SU-DHL-6 (cell line): ENCODE results near the gene EFNA5.

ENCODE experiments used
- H2AFZ ChIP-seq: fragments of 200-600 bp; sonication (generic); 2 replicates; pipeline ENCODE4 v1.6.1; 2014; ENCODE audit warnings: low read depth, mild to moderate bottlenecking, moderate library complexity, mixed read lengths, antibody characterized with exemption, low read length; ENCODE audit not compliant: severe bottlenecking
- H3F3A ChIP-seq: fragments of 200-600 bp; shearing (Covaris generic); 2 replicates; pipeline ENCODE4 v1.6.0; 2016; ENCODE audit warnings: antibody characterized with exemption, mild to moderate bottlenecking; ENCODE audit not compliant: insufficient read depth
- H3K27ac ChIP-seq: fragments of 200-600 bp; sonication (generic); 2 replicates; pipeline ENCODE4 v1.5.1; 2016; ENCODE audit warnings: low read depth, mild to moderate bottlenecking, low read length, moderate library complexity, mixed read lengths
- H3K27me3 ChIP-seq: fragments of 200-600 bp; sonication (generic), shearing (Covaris generic); 2 replicates; pipeline ENCODE4 v1.6.0; 2014; ENCODE audit warnings: mild to moderate bottlenecking, low read length
- H3K36me3 ChIP-seq: fragments of 200-600 bp; sonication (generic); 2 replicates; pipeline ENCODE4 v1.6.1; 2014; ENCODE audit warnings: mild to moderate bottlenecking, low read length, mixed read lengths
- H3K4me2 ChIP-seq: fragments of 300-600, 200-600 bp; shearing (Covaris generic), sonication (generic); 2 replicates; pipeline ENCODE4 v1.6.0; 2014; ENCODE audit warnings: low read length, low read depth, mild to moderate bottlenecking; ENCODE audit not compliant: poor library complexity, severe bottlenecking
- H3K4me3 ChIP-seq: fragments of 200-600 bp; sonication (generic); 2 replicates; pipeline ENCODE4 v1.5.1; 2014; ENCODE audit warnings: antibody characterized with exemption, low read length, mild to moderate bottlenecking, mixed read lengths; ENCODE audit not compliant: insufficient read depth, poor library complexity, severe bottlenecking
- H3K79me2 ChIP-seq: fragments of 200-600 bp; sonication (generic); 2 replicates; pipeline ENCODE4 v1.6.1; 2014; ENCODE audit warnings: mild to moderate bottlenecking, low read length, moderate library complexity; ENCODE audit not compliant: insufficient read depth
- H3K9ac ChIP-seq: fragments of 200-600 bp; sonication (generic); 2 replicates; pipeline ENCODE4 v1.7.0; 2014; ENCODE audit warnings: mild to moderate bottlenecking, low read length
- H3K9me2 ChIP-seq: fragments of 200-600 bp; sonication (generic); replicated peaks from 2 replicates; pipeline ENCODE4 v1.6.1; 2014; ENCODE audit warnings: low read length; ENCODE audit not compliant: insufficient read depth
- H3K9me3 ChIP-seq: fragments of 200-600 bp; sonication (generic); 2 replicates; pipeline ENCODE4 v1.6.1; 2014; ENCODE audit warnings: low read length, mixed read lengths; ENCODE audit not compliant: insufficient read depth
- H4K20me1 ChIP-seq: fragments of 200-600 bp; sonication (generic); 2 replicates; pipeline ENCODE4 v1.6.1; 2014; ENCODE audit warnings: low read depth, mild to moderate bottlenecking, antibody characterized with exemption, low read length, moderate library complexity, mixed read lengths
- CTCF ChIP-seq: fragments of 200-600 bp; sonication (generic); IDR thresholded peaks from one replicate; pipeline ENCODE4 v1.5.1; 2017; ENCODE audit warnings: antibody characterized with exemption, mild to moderate bottlenecking, low read length, moderate library complexity; ENCODE audit not compliant: insufficient read depth, poor library complexity, severe bottlenecking
- EZH2phosphoT487 ChIP-seq: fragments of 200-600 bp; sonication (generic), shearing (Covaris generic); conservative IDR thresholded peaks from 2 replicates; pipeline ENCODE4 v1.6.1; 2018; ENCODE audit warnings: mild to moderate bottlenecking, antibody characterized with exemption, low read length, moderate library complexity, mixed read lengths

Gene EFNA5

GRCh38 chr5:107501965-107502675, 168.6 kb downstream of the EFNA5 start:
- Histone ChIP-seq H3K79me2 (no peaks in the 10 kb centered on the region), H3K27ac (no peak overlapping the region), H3F3A (no peaks in the 10 kb centered on the region), H3K9me2 (no peaks in the 10 kb centered on the region), H3K4me2 (no peak overlapping the region), H2AFZ (no peak overlapping the region), H3K27me3 (no peaks in the 10 kb centered on the region), H3K9me3 (no peaks in the 10 kb centered on the region), H3K36me3 (no peaks in the 10 kb centered on the region), H4K20me1 (no peaks in the 10 kb centered on the region), H3K4me3 (no peak overlapping the region), H3K9ac (no peak overlapping the region)
- TF ChIP-seq CTCF = no peak
- TF ChIP-seq EZH2phosphoT487 = no peak

DNA sequence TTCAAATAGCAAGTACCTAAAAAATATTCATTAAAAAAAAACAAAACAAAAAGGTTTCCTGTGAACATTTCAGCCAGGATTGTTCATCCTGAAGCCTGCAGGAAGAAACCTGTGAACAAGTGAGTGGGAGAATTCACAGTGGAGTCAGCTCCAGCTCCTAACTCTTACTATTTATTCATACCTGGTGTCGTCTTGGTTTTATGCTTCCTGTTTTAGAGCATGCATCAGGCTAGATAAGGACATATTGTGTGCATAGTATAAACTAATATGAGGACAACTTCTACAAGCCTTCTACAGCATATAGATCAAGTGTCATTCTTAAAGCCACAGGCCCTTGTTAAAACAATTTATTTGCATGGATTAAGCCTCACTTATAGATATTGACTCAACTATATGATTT, 169.9 kb downstream of the EFNA5 start:
- Histone ChIP-seq H3K27me3 (no peaks in the 10 kb centered on the region), H3K4me2 (no peak overlapping the region), H3F3A (no peaks in the 10 kb centered on the region), H3K9me3 (no peaks in the 10 kb centered on the region), H3K9me2 (no peaks in the 10 kb centered on the region), H2AFZ (no peak overlapping the region), H3K4me3 (no peak overlapping the region), H3K36me3 (no peaks in the 10 kb centered on the region), H3K27ac (no peak overlapping the region), H3K79me2 (no peaks in the 10 kb centered on the region), H3K9ac (no peak overlapping the region), H4K20me1 (no peaks in the 10 kb centered on the region)
- no peak for TF ChIP-seq CTCF
- TF ChIP-seq EZH2phosphoT487 = no peak

DNA sequence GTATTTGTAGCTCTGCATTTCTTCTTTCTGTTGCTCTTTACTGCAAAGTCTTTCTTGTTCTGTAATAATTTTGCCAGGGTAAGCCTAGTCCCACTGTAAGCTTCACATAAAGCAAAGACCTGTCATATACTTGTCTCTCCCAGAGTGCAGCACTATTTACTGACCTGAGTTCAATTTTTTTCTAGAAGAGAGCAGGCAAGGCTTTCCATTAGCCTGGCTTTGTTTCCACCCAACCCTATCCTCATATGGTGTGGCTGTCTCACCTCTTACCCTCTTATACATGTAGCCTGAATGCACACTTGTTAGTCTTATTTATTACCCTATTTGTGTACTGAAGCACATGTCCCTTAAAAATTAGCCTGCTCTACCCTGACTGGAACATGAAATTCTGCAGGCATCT, 170.4 kb downstream of the EFNA5 start:
- Histone ChIP-seq H2AFZ (no peak overlapping the region), H3K9me3 (no peaks in the 10 kb centered on the region), H4K20me1 (no peaks in the 10 kb centered on the region), H3K9ac (no peak overlapping the region), H3F3A (no peaks in the 10 kb centered on the region), H3K4me2 (no peak overlapping the region), H3K79me2 (no peaks in the 10 kb centered on the region), H3K27me3 (no peaks in the 10 kb centered on the region), H3K4me3 (no peak overlapping the region), H3K27ac (no peak overlapping the region), H3K36me3 (no peaks in the 10 kb centered on the region), H3K9me2 (no peaks in the 10 kb centered on the region)
- TF ChIP-seq EZH2phosphoT487 (no peak), CTCF (no peak)
